Stomach (tissue), 4 donors: ENCODE results near the gene MTMR12.

Source experiments
- CTCF ChIP-seq, 7 experiments: fragments of 450-650 bp in 4 of 7; fragments of 200-600 bp in 3 of 7; sonication (generic) in 3 of 7; IDR thresholded peaks; one replicate each; pipeline ENCODE4 v1.5.1; 2016 to 2019; ENCODE audit warnings: antibody characterized with exemption in 7 of 7, control low read depth in 2 of 7, mild to moderate bottlenecking in 1 of 7
- POLR2A ChIP-seq, 4 donors: fragments of 450-650 bp; IDR thresholded peaks; one replicate each; pipeline ENCODE4 v1.6.1; 2016; ENCODE audit warnings: antibody characterized with exemption in 4 of 4, control low read depth in 2 of 4, mild to moderate bottlenecking in 1 of 4, moderate library complexity in 1 of 4

GRCh38 chr5:32231241-32231640 lies 81.5 kb downstream of the MTMR12 start:
- TF ChIP-seq POLR2A (IDR thresholded peaks at IDR 0.05) (no peak), CTCF (IDR thresholded peaks at IDR 0.05) (no peak)
